ES-I3 (cell line): Measurements from ENCODE around the gene SCD.

Source experiments
- H3K36me3 ChIP-seq: 2 replicates; pipeline ENCODE4 v1.6.1; 2013; ENCODE audit warnings: mild to moderate bottlenecking, low read length, control low read depth, moderate library complexity; ENCODE audit not compliant: insufficient read depth
- H3K4me1 ChIP-seq: 2 replicates; pipeline ENCODE4 v1.6.1; 2013; ENCODE audit warnings: mild to moderate bottlenecking, control low read depth, low read length; ENCODE audit not compliant: insufficient read depth
- H3K9ac ChIP-seq: 2 replicates; pipeline ENCODE4 v1.6.1; 2013; ENCODE audit warnings: low read depth, mild to moderate bottlenecking, low read length, moderate library complexity
- H3K9me3 ChIP-seq: 2 replicates; pipeline ENCODE4 v1.6.1; 2013; ENCODE audit warnings: mild to moderate bottlenecking, low read length, moderate library complexity; ENCODE audit not compliant: control insufficient read depth, insufficient read depth

Gene SCD

GRCh38 chr10:100347568-100348195, 649 bp downstream of the SCD start:
- H3K9me3 ChIP-seq: no peaks in the 10 kb centered on the region
- peak overlapping the region; percentile 93 for H3K9ac ChIP-seq
- peaks cover 46% of the 10 kb centered on the region for H3K36me3 ChIP-seq
- H3K4me1 ChIP-seq: peaks cover 13% of the 10 kb centered on the region

GRCh38 chr10:100348389-100348927, 1.4 kb downstream of the SCD start:
- Histone ChIP-seq H3K36me3 (peaks cover 51% of the 10 kb centered on the region), H3K9ac (peak overlapping the region; percentile 93), H3K9me3 (no peaks in the 10 kb centered on the region), H3K4me1 (peaks cover 13% of the 10 kb centered on the region)

GRCh38 chr10:100349087-100349486, 2.1 kb downstream of the SCD start:
- Histone ChIP-seq H3K36me3 (peaks cover 58% of the 10 kb centered on the region), H3K9ac (peak overlapping the region; percentile 93; the same call in 1 of the 2 replicates), H3K9me3 (no peaks in the 10 kb centered on the region), H3K4me1 (peaks cover 13% of the 10 kb centered on the region)

- H3K4me1 ChIP-seq: peaks cover 13% of the 10 kb centered on the region
- H3K9me3 ChIP-seq: no peaks in the 10 kb centered on the region
- H3K9ac ChIP-seq: no peak overlapping the region
- H3K36me3 ChIP-seq: peaks cover 63% of the 10 kb centered on the region
These were observed 2.6 kb downstream of the SCD start for GRCh38 chr10:100349672-100350071.

GRCh38 chr10:100350914-100351485, 4.0 kb downstream of the SCD start:
- Histone ChIP-seq H3K9ac (no peak overlapping the region), H3K4me1 (peaks cover 13% of the 10 kb centered on the region), H3K36me3 (peaks cover 76% of the 10 kb centered on the region), H3K9me3 (no peaks in the 10 kb centered on the region)

- Histone ChIP-seq H3K4me1 (peaks cover 13% of the 10 kb centered on the region), H3K9me3 (no peaks in the 10 kb centered on the region), H3K9ac (no peak overlapping the region), H3K36me3 (peaks cover 83% of the 10 kb centered on the region)
These were observed 6.9 kb downstream of the SCD start for GRCh38 chr10:100353770-100354485.

GRCh38 chr10:100355086-100355485, 8.1 kb downstream of the SCD start:
- H3K9ac ChIP-seq: no peak overlapping the region
- peaks cover 82% of the 10 kb centered on the region for H3K36me3 ChIP-seq
- no peaks in the 10 kb centered on the region for H3K9me3 ChIP-seq
- peaks cover 9% of the 10 kb centered on the region; the same call in 1 of the 2 replicates for H3K4me1 ChIP-seq

GRCh38 chr10:100356067-100357017, 9.3 kb downstream of the SCD start:
- Histone ChIP-seq H3K9ac (no peak overlapping the region), H3K36me3 (peaks cover 79% of the 10 kb centered on the region), H3K9me3 (no peaks in the 10 kb centered on the region), H3K4me1 (peaks cover 5% of the 10 kb centered on the region; the same call in 1 of the 2 replicates)

- peaks cover 5% of the 10 kb centered on the region; the same call in 1 of the 2 replicates for H3K4me1 ChIP-seq
These were observed 10.2 kb downstream of the SCD start for GRCh38 chr10:100357059-100357858.

GRCh38 chr10:100359030-100359432, 12.0 kb downstream of the SCD start:
- H3K9me3 ChIP-seq: no peaks in the 10 kb centered on the region
- H3K36me3 ChIP-seq: peaks cover 65% of the 10 kb centered on the region

More at GRCh38 chr10:100357059-100357858, 10.2 kb downstream of the SCD start:
- Histone ChIP-seq H3K9me3 (no peaks in the 10 kb centered on the region), H3K9ac (no peak overlapping the region), H3K36me3 (peaks cover 78% of the 10 kb centered on the region)

GRCh38 chr10:100359529-100360150, 12.6 kb downstream of the SCD start:
- peaks cover 59% of the 10 kb centered on the region for H3K36me3 ChIP-seq
- no peaks in the 10 kb centered on the region for H3K9me3 ChIP-seq
- peaks cover 5% of the 10 kb centered on the region; the same call in 1 of the 2 replicates for H3K4me1 ChIP-seq
- no peak overlapping the region for H3K9ac ChIP-seq

More at GRCh38 chr10:100359030-100359432, 12.0 kb downstream of the SCD start:
- peaks cover 5% of the 10 kb centered on the region; the same call in 1 of the 2 replicates for H3K4me1 ChIP-seq
- no peak overlapping the region for H3K9ac ChIP-seq

GRCh38 chr10:100360234-100360633, 13.2 kb downstream of the SCD start:
- no peak overlapping the region for H3K9ac ChIP-seq
- peaks cover 8% of the 10 kb centered on the region for H3K4me1 ChIP-seq
- H3K9me3 ChIP-seq: no peaks in the 10 kb centered on the region
- peaks cover 54% of the 10 kb centered on the region for H3K36me3 ChIP-seq
